ENCODE results near the gene TOR4A.

Gene TOR4A

GRCh38 chr9:137271696-137272076, 5.8 kb upstream of the TOR4A start:
- DNase-seq (ENCODE audit: low read depth) = no peak

GRCh38 chr9:137272241-137273094, 5.1 kb upstream of the TOR4A start:
- no peak for DNase-seq (ENCODE audit: low read depth)

- no peak for DNase-seq (ENCODE audit: low read depth)
Observed at GRCh38 chr9:137273095-137273490, 4.4 kb upstream of the TOR4A start.

- no peak for DNase-seq (ENCODE audit: low read depth)
Observed at GRCh38 chr9:137273611-137274320, 3.8 kb upstream of the TOR4A start.

GRCh38 chr9:137275203-137275587, 2.3 kb upstream of the TOR4A start:
- no peak for DNase-seq (ENCODE audit: low read depth)

GRCh38 chr9:137275588-137276472, 1.7 kb upstream of the TOR4A start:
- DNase-seq (ENCODE audit: low read depth) = no peak

- no peak for DNase-seq (ENCODE audit: low read depth)
Observed at GRCh38 chr9:137276473-137277328, 825 bp upstream of the TOR4A start.

- DNase-seq (ENCODE audit: low read depth) = no peak
Observed at GRCh38 chr9:137278061-137278701, 655 bp downstream of the TOR4A start.

- DNase-seq (ENCODE audit: low read depth) = no peak
Observed at GRCh38 chr9:137278721-137279711, 1.5 kb downstream of the TOR4A start.

- DNase-seq (ENCODE audit: low read depth) = no peak
Observed at GRCh38 chr9:137279741-137280473, 2.4 kb downstream of the TOR4A start.

GRCh38 chr9:137280474-137281344, 3.2 kb downstream of the TOR4A start:
- DNase-seq (ENCODE audit: low read depth) = no peak

- no peak for DNase-seq (ENCODE audit: low read depth)
Observed at GRCh38 chr9:137281345-137282116, 4.0 kb downstream of the TOR4A start.

GRCh38 chr9:137286975-137287383, 9.5 kb downstream of the TOR4A start:
- DNase-seq (ENCODE audit: low read depth) = no peak

- DNase-seq (ENCODE audit: low read depth) = no peak
Observed at GRCh38 chr9:137293094-137293481, 15.6 kb downstream of the TOR4A start.

GRCh38 chr9:137293482-137294090, 16.1 kb downstream of the TOR4A start:
- no peak for DNase-seq (ENCODE audit: low read depth)

- no peak for DNase-seq (ENCODE audit: low read depth)
Observed at GRCh38 chr9:137294091-137294680, 16.7 kb downstream of the TOR4A start.

All from activated T-helper 1 cell treated with Interleukin-2 at 50 U/mL for 16 hours (primary cell).